ENCODE results near the gene LDB2.

LDB2 gene

GRCh38 chr4:16685536-16685935 is 212.9 kb downstream of the LDB2 start:
- no peak overlapping the region for H3K4me3 ChIP-seq
- no peak for DNase-seq (ENCODE audit: low spot score)
- no peak overlapping the region for H3K27ac ChIP-seq
- TF ChIP-seq, protein P1, sequence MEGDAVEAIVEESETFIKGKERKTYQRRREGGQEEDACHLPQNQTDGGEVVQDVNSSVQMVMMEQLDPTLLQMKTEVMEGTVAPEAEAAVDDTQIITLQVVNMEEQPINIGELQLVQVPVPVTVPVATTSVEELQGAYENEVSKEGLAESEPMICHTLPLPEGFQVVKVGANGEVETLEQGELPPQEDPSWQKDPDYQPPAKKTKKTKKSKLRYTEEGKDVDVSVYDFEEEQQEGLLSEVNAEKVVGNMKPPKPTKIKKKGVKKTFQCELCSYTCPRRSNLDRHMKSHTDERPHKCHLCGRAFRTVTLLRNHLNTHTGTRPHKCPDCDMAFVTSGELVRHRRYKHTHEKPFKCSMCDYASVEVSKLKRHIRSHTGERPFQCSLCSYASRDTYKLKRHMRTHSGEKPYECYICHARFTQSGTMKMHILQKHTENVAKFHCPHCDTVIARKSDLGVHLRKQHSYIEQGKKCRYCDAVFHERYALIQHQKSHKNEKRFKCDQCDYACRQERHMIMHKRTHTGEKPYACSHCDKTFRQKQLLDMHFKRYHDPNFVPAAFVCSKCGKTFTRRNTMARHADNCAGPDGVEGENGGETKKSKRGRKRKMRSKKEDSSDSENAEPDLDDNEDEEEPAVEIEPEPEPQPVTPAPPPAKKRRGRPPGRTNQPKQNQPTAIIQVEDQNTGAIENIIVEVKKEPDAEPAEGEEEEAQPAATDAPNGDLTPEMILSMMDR (IDR thresholded peaks at IDR 0.05): no peak

DNA sequence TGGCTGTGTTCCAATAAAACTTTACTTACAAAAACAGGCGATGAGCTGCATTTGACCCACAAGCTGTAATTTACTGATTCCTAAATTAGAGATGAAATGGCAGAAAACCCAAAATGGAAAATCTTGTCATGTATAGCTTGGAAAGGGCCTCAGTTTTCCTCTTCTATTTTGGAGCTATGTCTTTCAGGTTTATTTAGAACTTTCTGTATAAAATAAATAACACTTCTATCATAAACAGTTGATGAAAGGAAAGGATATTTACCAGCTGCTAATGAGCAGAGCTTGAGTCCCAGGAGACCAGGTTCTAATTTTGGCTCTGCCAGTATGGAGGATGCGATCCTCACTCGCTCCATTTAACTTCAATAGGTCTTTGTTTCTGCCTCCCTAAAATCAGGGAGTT is 213.5 kb downstream of the LDB2 start:
- no peak for DNase-seq (ENCODE audit: low spot score)
- peak overlapping the region in 1 of 2 donors; percentile 29 for H3K27ac ChIP-seq
- no peak overlapping the region for H3K4me3 ChIP-seq
- TF ChIP-seq, protein P1 (IDR thresholded peaks at IDR 0.05): no peak

DNA sequence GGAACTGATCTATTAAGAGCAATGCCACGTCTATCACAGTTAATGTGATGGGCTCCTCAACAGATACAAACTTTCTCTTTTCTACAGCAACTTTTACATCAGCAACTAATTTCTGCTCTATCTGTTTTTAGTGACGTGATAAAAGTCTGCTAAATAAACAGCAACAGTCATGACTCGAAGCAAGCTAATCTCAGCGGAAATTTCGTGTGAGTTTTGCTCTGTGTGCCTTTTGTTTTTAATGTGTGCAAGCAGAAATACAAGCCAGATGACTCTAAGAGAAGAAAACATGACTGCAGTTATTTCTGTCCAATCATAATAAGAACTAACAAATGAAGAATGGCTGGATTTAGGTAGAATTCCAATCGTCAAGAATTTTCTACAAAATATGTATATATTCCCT is 214.3 kb downstream of the LDB2 start:
- H3K27ac ChIP-seq: peak overlapping the region; percentile 29 to 31
- no peak for DNase-seq (ENCODE audit: low spot score)
- TF ChIP-seq, protein P1 (IDR thresholded peaks at IDR 0.05): no peak
- H3K4me3 ChIP-seq: no peak overlapping the region

- TF ChIP-seq, protein P1 (IDR thresholded peaks at IDR 0.05): no peak
- H3K27ac ChIP-seq: no peak overlapping the region
- H3K4me3 ChIP-seq: no peak overlapping the region
- no peak for DNase-seq (ENCODE audit: low spot score)
These were observed 215.5 kb downstream of the LDB2 start for GRCh38 chr4:16682975-16683374.

DNA sequence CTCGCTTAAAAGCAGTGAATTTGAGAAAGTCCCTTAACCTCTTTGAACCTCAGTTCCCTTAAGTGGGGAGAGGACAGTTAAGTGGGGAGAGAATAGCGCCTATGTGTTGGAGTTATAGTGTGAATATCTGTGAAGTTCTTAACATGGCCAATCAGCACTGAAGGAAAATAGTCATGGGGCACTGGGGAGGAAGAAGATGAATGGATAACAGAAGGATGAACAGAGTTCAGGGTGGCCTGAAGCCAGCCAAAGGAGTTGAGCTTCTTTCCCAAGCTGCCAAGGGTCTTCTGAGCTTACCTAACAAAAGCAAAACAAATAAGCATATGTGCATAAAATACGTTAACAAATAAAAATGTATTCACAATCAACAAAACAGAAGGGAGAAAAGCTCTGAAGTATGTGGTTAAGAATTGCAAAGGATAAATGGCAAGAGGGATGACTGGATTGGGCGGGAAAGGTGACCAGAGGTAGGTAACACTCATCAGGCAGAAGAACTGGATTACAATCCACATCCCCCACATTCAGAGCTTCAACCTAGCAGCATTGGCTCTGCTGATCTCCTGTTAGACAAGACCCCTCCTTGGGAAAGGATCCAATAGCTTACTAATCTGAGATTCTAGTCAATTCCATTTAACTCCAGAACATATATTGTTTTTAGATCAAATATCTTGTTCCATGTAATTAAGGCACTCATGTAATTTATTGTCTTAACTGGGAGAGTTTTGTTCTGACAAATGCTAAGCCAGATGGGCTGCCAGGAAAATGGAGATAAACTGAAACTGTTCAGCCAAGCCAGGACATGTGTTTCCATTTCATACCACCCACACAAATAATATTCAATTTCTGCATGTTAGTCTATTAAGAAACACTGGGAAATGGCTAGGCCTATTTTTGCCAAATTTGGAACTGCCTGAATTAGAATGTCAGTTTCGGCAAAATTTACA is 221.2 kb downstream of the LDB2 start:
- DNase-seq (ENCODE audit: low spot score): no peak
- Histone ChIP-seq H3K27ac (no peak overlapping the region), H3K4me3 (no peak overlapping the region)
- TF ChIP-seq, protein P1 (IDR thresholded peaks at IDR 0.05): no peak

DNA sequence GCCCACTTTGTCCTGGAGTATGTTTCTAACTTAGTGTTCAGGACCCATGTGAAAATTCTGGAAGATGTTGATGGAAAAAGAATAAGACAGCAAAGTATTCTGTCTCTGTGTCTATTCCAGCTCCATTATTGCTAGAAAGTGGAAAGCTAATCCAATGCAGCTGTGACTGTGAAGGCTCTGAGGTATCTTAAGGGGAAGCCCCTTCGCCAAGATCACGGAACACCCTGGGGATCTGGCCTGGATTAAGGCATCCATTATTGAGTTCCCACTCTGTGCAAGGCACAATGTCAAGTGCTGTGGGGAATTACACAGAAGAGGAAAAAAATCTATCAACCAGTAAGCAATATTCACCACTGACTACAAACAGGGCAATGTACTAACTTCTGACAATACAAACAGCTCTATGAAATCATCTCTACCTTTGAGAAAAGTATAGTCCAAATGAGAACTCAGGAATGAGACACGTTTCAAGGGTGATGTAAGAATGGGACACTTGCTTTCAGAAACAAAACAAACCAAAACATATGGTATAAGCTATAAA is 222.1 kb downstream of the LDB2 start:
- TF ChIP-seq, protein P1 (IDR thresholded peaks at IDR 0.05): no peak
- Histone ChIP-seq H3K27ac (no peak overlapping the region), H3K4me3 (no peak overlapping the region)
- no peak for DNase-seq (ENCODE audit: low spot score)

DNA sequence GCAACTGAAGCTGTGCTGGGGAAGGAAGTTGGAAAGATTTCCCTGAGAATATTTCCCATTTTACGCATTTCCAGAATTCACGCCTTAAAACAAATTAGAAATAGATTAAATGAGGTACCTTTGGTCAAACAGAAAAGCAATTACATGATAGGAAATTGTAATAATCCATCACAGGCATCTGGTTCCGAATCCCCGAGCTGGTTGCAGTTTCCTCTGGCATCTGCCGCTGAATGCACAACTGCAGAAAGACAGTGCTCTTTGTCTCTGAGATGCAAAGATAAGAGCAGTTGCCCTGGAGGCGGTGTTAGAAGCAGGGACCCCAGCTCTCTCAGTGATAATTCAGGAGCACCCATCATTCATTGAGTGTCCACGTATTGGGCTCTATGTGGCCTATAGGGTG is 224.4 kb downstream of the LDB2 start:
- H3K27ac ChIP-seq: no peak overlapping the region
- H3K4me3 ChIP-seq: no peak overlapping the region
- TF ChIP-seq, protein P1 (IDR thresholded peaks at IDR 0.05): no peak
- no peak for DNase-seq (ENCODE audit: low spot score)
